ENCODE data around the gene FAM135A. TPM values are rescaled to one million over a fixed set of nuclear protein-coding genes. Genes with fewer than 3 reads are reported as not detected.

Gene FAM135A
- total and polyA plus RNA-seq, 11 donors: 6.0 to 14.9 (median 12.0) TPM

GRCh38 chr6:70508953-70509352, 95.6 kb downstream of the FAM135A start:
- Histone ChIP-seq H3K9me3 (peaks cover 0 to 7% (median 3%) of the 10 kb centered on the region in 12 donors), H3K36me3 (peaks cover 0 to 39% (median 13%) of the 10 kb centered on the region in 9 donors), H3K27me3 (no peaks in the 10 kb centered on the region), H3K27ac (no peak overlapping the region), H3K4me3 (no peak overlapping the region), H3K4me1 (no peaks in the 10 kb centered on the region)
- TF ChIP-seq POLR2A (IDR thresholded peaks at IDR 0.05) (no peak), CTCF (IDR thresholded peaks at IDR 0.05) (no peak)
- 91 to 99% (median 97%) methylated on average over 1 of the region's 1 CpG for WGBS, 4 donors
- ATAC-seq (no peak), DNase-seq (no peak)
- intact Hi-C loops (cut with DNase I): no loop called here

- no peaks in the 10 kb centered on the region for H3K4me1 ChIP-seq
- intact Hi-C loops (cut with DNase I): no loop called here
- no peak for ATAC-seq
- peaks cover 0 to 27% (median 0%) of the 10 kb centered on the region in 9 donors for H3K36me3 ChIP-seq
- H3K27ac ChIP-seq: no peak overlapping the region
- H3K9me3 ChIP-seq: no peaks in the 10 kb centered on the region
- DNase-seq: no peak
- no peak overlapping the region for H3K4me3 ChIP-seq
- no peaks in the 10 kb centered on the region for H3K27me3 ChIP-seq
- no peak for TF ChIP-seq CTCF (IDR thresholded peaks at IDR 0.05)
Observed at GRCh38 chr6:70510600-70510999, 97.3 kb downstream of the FAM135A start.

GRCh38 chr6:70518723-70519122, 105.4 kb downstream of the FAM135A start:
- Histone ChIP-seq H3K4me3 (no peak overlapping the region), H3K4me1 (no peaks in the 10 kb centered on the region), H3K36me3 (peaks cover 0 to 18% (median 0%) of the 10 kb centered on the region in 9 donors), H3K27me3 (no peaks in the 10 kb centered on the region), H3K9me3 (no peaks in the 10 kb centered on the region), H3K27ac (no peak overlapping the region)
- WGBS, 4 donors: 80 to 90% (median 83%) methylated on average over 3 of the region's 3 CpGs
- ATAC-seq: no peak
- intact Hi-C loops (cut with DNase I): no loop called here
- TF ChIP-seq POLR2A (IDR thresholded peaks at IDR 0.05) (no peak), CTCF (IDR thresholded peaks at IDR 0.05) (no peak)
- no peak for DNase-seq

- Histone ChIP-seq H3K36me3 (peaks cover 0 to 29% (median 8%) of the 10 kb centered on the region in 9 donors), H3K27me3 (no peaks in the 10 kb centered on the region), H3K4me1 (no peaks in the 10 kb centered on the region), H3K9me3 (no peaks in the 10 kb centered on the region), H3K4me3 (no peak overlapping the region), H3K27ac (no peak overlapping the region)
- TF ChIP-seq CTCF (IDR thresholded peaks at IDR 0.05) (peak in 7 of 12 donors; percentile 12 to 34 (median 25)), POLR2A (IDR thresholded peaks at IDR 0.05) (no peak)
- intact Hi-C loops (cut with DNase I): no loop called here
- ATAC-seq (no peak), DNase-seq (no peak)
Observed at GRCh38 chr6:70520575-70520974, 107.3 kb downstream of the FAM135A start.
